Tongue (tissue), 1 donor: Measurements from ENCODE around the gene FAM209B. TPM values are rescaled to one million over a fixed set of nuclear protein-coding genes. Genes with fewer than 3 reads are reported as not detected.

Experiments
- total RNA-seq: library from RNA; depleted of rRNA; stranded (reverse); fragments of >200 nt; gene quantifications from one replicate; pipeline ENCODE4 v1.2.3, GENCODE V29; 2014

FAM209B gene
- total RNA-seq, 1 donor from 2014 or later = not detected

Other genes starting within 250 kb of the FAM209B start
- 36.1 TPM for gene FAM210B, start 174.3 kb upstream of the FAM209B start, total RNA-seq
- 8.8 TPM for gene AURKA, start 141.0 kb upstream of the FAM209B start, total RNA-seq
- gene CSTF1, start 140.6 kb upstream of the FAM209B start, total RNA-seq = 46.3 TPM
- 2.8 TPM for gene CASS4, start 121.0 kb upstream of the FAM209B start, total RNA-seq
- gene RTF2, start 64.6 kb upstream of the FAM209B start, total RNA-seq = 64.0 TPM
- gene FAM209A, start 8.5 kb upstream of the FAM209B start, total RNA-seq = not detected
- gene TFAP2C, start 96.1 kb downstream of the FAM209B start, total RNA-seq = 9.2 TPM